GM12878 (cell line): ENCODE results near the gene PDE6G. TPM values are rescaled to one million over a fixed set of nuclear protein-coding genes. Genes with fewer than 3 reads are reported as not detected.

Source experiments
- ATAC-seq: fragments of 200-7000 bp; cut with Tn5 transposase; 3 replicates; pipeline ENCODE4 v1.9.1; 2020; ENCODE audit warnings: mild to moderate bottlenecking, moderate library complexity
- BruUV-seq: library from RNA; stranded (reverse); fragments of 400-500 nt; replicated peaks from 2 replicates; lab custom pipeline; 2021; lab: Mats Ljungman, UMichigan
- CTCF ChIA-PET: fragments of 300-600 bp; sonication (Branson Sonifier 250); formaldehyde crosslinking; extraction: SDS; loops from one replicate; lab custom pipeline; 2021; ENCODE audit warnings: inconsistent platforms; lab: Yijun Ruan, JAX
- POLR2A ChIA-PET: fragments of 350-600 bp; formaldehyde crosslinking; extraction: SDS; loops from one replicate; lab custom pipeline; 2021; ENCODE audit warnings: inconsistent platforms; lab: Charles Lee
- RAD21 ChIA-PET: fragments of 300-600 bp; sonication (Branson Sonifier 250); formaldehyde crosslinking; loops from one replicate; lab custom pipeline; 2023; ENCODE audit warnings: antibody characterized with exemption; ENCODE audit not compliant: unreplicated experiment; lab: Charles Lee
- SMC1A ChIA-PET: fragments of 300-600 bp; sonication (Branson Sonifier 250); formaldehyde crosslinking; loops from one replicate; lab custom pipeline; 2023; ENCODE audit not compliant: unreplicated experiment, uncharacterized antibody; lab: Charles Lee
- DNase-seq: peaks from one replicate; pipeline ENCODE4 v3.0.0-alpha.2; 2011; ENCODE audit warnings: low read depth, low spot score
- FAIRE-seq: peaks from 3 replicates; lab custom pipeline; 2011; peaks lifted over from hg19 to GRCh38; lab: Jason Lieb, UNC
- H2AFZ ChIP-seq: 2 replicates; pipeline ENCODE4 v1.6.0; 2011; ENCODE audit warnings: low read depth, low read length, control low read depth; ENCODE audit not compliant: control insufficient read depth
- H3K27ac ChIP-seq: 2 replicates; pipeline ENCODE4 v1.5.1; 2011; ENCODE audit warnings: control low read depth; ENCODE audit not compliant: control insufficient read depth, insufficient read depth
- H3K27me3 ChIP-seq, 2 experiments: replicated peaks in 1 of 2; 2 replicates each; pipeline versions ENCODE4 v1.6.0 to v1.6.1; 2011; ENCODE audit warnings: low read length in 1 of 2; ENCODE audit not compliant: control insufficient read depth in 2 of 2, insufficient read depth in 2 of 2
- H3K36me3 ChIP-seq, 2 experiments: 2 replicates each; pipeline ENCODE4 v1.5.1; 2011; ENCODE audit warnings: low read length in 1 of 2; ENCODE audit not compliant: control insufficient read depth in 2 of 2, insufficient read depth in 2 of 2
- H3K4me1 ChIP-seq: 2 replicates; pipeline ENCODE4 v1.6.1; 2011; ENCODE audit warnings: mild to moderate bottlenecking, low read length, moderate library complexity, mixed read lengths; ENCODE audit not compliant: control insufficient read depth, insufficient read depth
- H3K4me2 ChIP-seq: 2 replicates; pipeline ENCODE4 v1.6.0; 2011; ENCODE audit warnings: control low read depth; ENCODE audit not compliant: control insufficient read depth, insufficient read depth
- H3K4me3 ChIP-seq: fragments of 200-600 bp; sonication (generic); 2 replicates; pipeline ENCODE4 v1.5.1; 2016
- H3K79me2 ChIP-seq: 2 replicates; pipeline ENCODE4 v1.6.0; 2011; ENCODE audit warnings: low read length; ENCODE audit not compliant: control insufficient read depth, insufficient read depth
- H3K9ac ChIP-seq: 2 replicates; pipeline ENCODE4 v1.8.0; 2011; ENCODE audit warnings: low read length, control low read depth, mixed read lengths; ENCODE audit not compliant: control insufficient read depth, insufficient read depth
- H3K9me3 ChIP-seq: replicated peaks from 3 replicates; pipeline ENCODE4 v1.5.1; 2011; ENCODE audit warnings: mild to moderate bottlenecking, low read length; ENCODE audit not compliant: control insufficient read depth, insufficient read depth
- H4K20me1 ChIP-seq: 2 replicates; pipeline ENCODE4 v1.6.0; 2011; ENCODE audit not compliant: control insufficient read depth, insufficient read depth
- CHD1 ChIP-seq: IDR thresholded peaks from 2 replicates; pipeline ENCODE4 v1.6.1; 2012; ENCODE audit warnings: low read depth, low read length, improper control_type of control experiment
- CHD2 ChIP-seq: IDR thresholded peaks from 2 replicates; pipeline ENCODE4 v1.6.1; 2011; ENCODE audit warnings: low read depth, low read length, improper control_type of control experiment, borderline replicate concordance
- EED ChIP-seq: sonication (generic); IDR thresholded peaks from 2 replicates; pipeline ENCODE4 v1.6.1; 2016; ENCODE audit warnings: antibody characterized with exemption, low read depth
- EGR1 ChIP-seq, 2 experiments: IDR thresholded peaks; 1 replicate in 1 of 2; 2 replicates in 1 of 2; pipeline ENCODE4 v1.6.1; 2011 to 2012; ENCODE audit warnings: low read depth in 2 of 2, low read length in 2 of 2, borderline replicate concordance in 1 of 2, mild to moderate bottlenecking in 1 of 2, moderate library complexity in 1 of 2
- EP300 ChIP-seq, 2 experiments: fragments of 150-350 bp in 1 of 2; IDR thresholded peaks; 2 replicates each; pipeline ENCODE4 v1.6.1; 2011 to 2012; ENCODE audit warnings: low read depth in 2 of 2, low read length in 2 of 2, borderline replicate concordance in 1 of 2, improper control_type of control experiment in 1 of 2, inconsistent platforms in 1 of 2; ENCODE audit not compliant: control insufficient read depth in 1 of 2
- EZH2 ChIP-seq: IDR thresholded peaks from 2 replicates; pipeline ENCODE4 v1.6.1; 2012; ENCODE audit warnings: low read depth, mild to moderate bottlenecking, control low read depth, inconsistent platforms, low read length, borderline replicate concordance; ENCODE audit not compliant: control insufficient read depth
- MTA3 ChIP-seq: IDR thresholded peaks from 2 replicates; pipeline ENCODE4 v1.6.1; 2012; ENCODE audit warnings: low read length, inconsistent platforms, borderline replicate concordance
- MXI1 ChIP-seq: fragments of 150-350 bp; IDR thresholded peaks from 2 replicates; pipeline ENCODE4 v1.6.1; 2011; ENCODE audit warnings: low read depth, mild to moderate bottlenecking, inconsistent platforms, low read length, improper control_type of control experiment
- RAD51 ChIP-seq: fragments of 450-650 bp; IDR thresholded peaks from 2 replicates; pipeline ENCODE4 v1.6.1; 2016; ENCODE audit warnings: moderate library complexity, mild to moderate bottlenecking, inconsistent platforms
- SIN3A ChIP-seq: IDR thresholded peaks from 2 replicates; pipeline ENCODE4 v1.6.1; 2012; ENCODE audit warnings: low read depth, low read length, improper control_type of control experiment
- SMC3 ChIP-seq: IDR thresholded peaks from 2 replicates; pipeline ENCODE4 v1.6.1; 2011; ENCODE audit warnings: low read length, improper control_type of control experiment, borderline replicate concordance
- SPI1 ChIP-seq: IDR thresholded peaks from 2 replicates; pipeline ENCODE4 v1.6.1; 2011; ENCODE audit warnings: low read depth, mild to moderate bottlenecking, low read length, moderate library complexity, borderline replicate concordance; ENCODE audit not compliant: insufficient read depth
- SRF ChIP-seq, 2 experiments: IDR thresholded peaks; 2 replicates each; pipeline ENCODE4 v1.6.1; 2011; ENCODE audit warnings: low read depth in 2 of 2, low read length in 2 of 2, mild to moderate bottlenecking in 1 of 2, moderate library complexity in 1 of 2
- TAF1 ChIP-seq: IDR thresholded peaks from 2 replicates; pipeline ENCODE4 v1.6.1; 2011; ENCODE audit warnings: mild to moderate bottlenecking, low read depth, low read length, borderline replicate concordance
- YY1 ChIP-seq: IDR thresholded peaks from 2 replicates; pipeline ENCODE4 v1.6.1; 2011; ENCODE audit warnings: low read depth, mild to moderate bottlenecking, low read length
- ZNF592 ChIP-seq: fragments of 450-650 bp; IDR thresholded peaks from 2 replicates; pipeline ENCODE4 v1.6.1; 2017; ENCODE audit warnings: mild to moderate bottlenecking, moderate library complexity
- WGBS: methylation state at CpG from one replicate; pipeline ENCODE4 v1.1.6; 2016; ENCODE audit warnings: low lambda C conversion rate; ENCODE audit not compliant: insufficient replicate concordance, insufficient coverage; ENCODE audit errors: missing lambda C conversion rate; 5-methylcytosine and 5-hydroxymethylcytosine counted together
- in situ Hi-C: fragments of 300-500 bp; cut with MboI; formaldehyde crosslinking; loops from 9 replicates; pipeline ENCODE4 v1.14.3; 2018; ENCODE audit warnings: mixed read lengths
- intact Hi-C: fragments of 100-400 bp; cut with micrococcal nuclease; formaldehyde crosslinking; loops from one replicate; pipeline ENCODE4 v1.14.2; 2022; ENCODE audit not compliant: unreplicated experiment
- polyA plus RNA-seq, 11 experiments: library from polyadenylated mRNA; depleted of rRNA in 4 of 11; unstranded in 6 of 11; stranded (reverse) in 5 of 11; fragments of >200 nt; fragmentation: Nextera tagmentation in 4 of 11; fragmentation: Illumina TruSeq in 1 of 11; extraction: Ambion mirVana in 4 of 11; extraction: Trizol in 1 of 11; gene quantifications; 1 replicate in 1 of 11; 2 replicates in 10 of 11; pipeline versions ENCODE4 v1.2.1 to v1.2.3, GENCODE V29; 2011 to 2016; ENCODE audit warnings: inconsistent platforms in 2 of 11, missing spikeins in 2 of 11, low read depth in 1 of 11
- total RNA-seq, 4 experiments: library from RNA; depleted of rRNA in 3 of 4; stranded (reverse); fragments of >200 nt in 3 of 4; fragmentation: Illumina TruSeq in 1 of 4; extraction: Trizol in 1 of 4; gene quantifications; 2 replicates each; pipeline versions ENCODE4 v1.2.1 to v1.2.3, GENCODE V29; 2013 to 2021

Gene PDE6G
- total and polyA plus RNA-seq, 10 of the 15 experiments (the other 5 are each of a cell fraction or from before 2014, with no cell fraction given), result 0.55 to 12.1 (median 4.3) TPM

- intact Hi-C loops (no loop called here), in situ Hi-C loops (no loop called here)
- CTCF ChIA-PET, result interaction anchor here (2.6 kb wide), 1 partner anchor 9 kb away, joined by 11 read pairs; no protein-coding TSS in a partner anchor
- DNase-seq, result no peak
- FAIRE-seq, result no peak
- H3K4me1 ChIP-seq, result no peaks in the 10 kb centered on the region
- TSS peak; percentile 38 for BruUV-seq
- no peak overlapping the region for H2AFZ ChIP-seq
- H3K4me3 ChIP-seq, result no peak overlapping the region
- H3K27ac ChIP-seq, result no peak overlapping the region
- peaks cover 27 to 28% of the 10 kb centered on the region in 2 experiments for H3K36me3 ChIP-seq
- no peaks in the 10 kb centered on the region; the same call in 1 of the 2 replicates for H3K79me2 ChIP-seq
- ATAC-seq, result no peak
- H3K27me3 ChIP-seq, result no peaks in the 10 kb centered on the region
- SMC1A ChIA-PET, result no interaction called here
- H3K9ac ChIP-seq, result no peak overlapping the region
- RAD21 ChIA-PET, result no interaction called here
- no peaks in the 10 kb centered on the region for H3K9me3 ChIP-seq
- TF ChIP-seq SMC3 (no peak), EP300 (IDR thresholded peaks at IDR 0.05; ENCODE audit: borderline replicate concordance in 1 of 2, control insufficient read depth in 1 of 2, low read depth in 2 of 2, low read length in 2 of 2) (no peak), EED (no peak), EZH2 (no peak), CHD2 (no peak), ZNF592 (no peak), YY1 (no peak), TAF1 (no peak), CHD1 (no peak), SIN3A (no peak), SRF (IDR thresholded peaks at IDR 0.05; ENCODE audit: low read depth in 2 of 2, low read length in 2 of 2) (no peak), MTA3 (no peak), MXI1 (no peak), EGR1 (IDR thresholded peaks at IDR 0.05; ENCODE audit: borderline replicate concordance in 1 of 2, low read depth in 2 of 2, low read length in 2 of 2) (no peak), SPI1 (no peak), RAD51 (no peak)
- POLR2A ChIA-PET, result no interaction called here
- H4K20me1 ChIP-seq, result no peaks in the 10 kb centered on the region
- H3K4me2 ChIP-seq, result no peak overlapping the region
- WGBS, result 95% methylated on average over 19 of the region's 19 CpGs
Measured at GRCh38 chr17:81609541-81610311, 46.6 kb downstream of the PDE6G start.
